SU-DHL-6 (cell line): ENCODE measurements around the gene CADPS.

ENCODE experiments used
- CTCF ChIP-seq: fragments of 200-600 bp; sonication (generic); IDR thresholded peaks from one replicate; pipeline ENCODE4 v1.5.1; 2017; ENCODE audit warnings: antibody characterized with exemption, mild to moderate bottlenecking, low read length, moderate library complexity; ENCODE audit not compliant: insufficient read depth, poor library complexity, severe bottlenecking
- EZH2phosphoT487 ChIP-seq: fragments of 200-600 bp; sonication (generic), shearing (Covaris generic); conservative IDR thresholded peaks from 2 replicates; pipeline ENCODE4 v1.6.1; 2018; ENCODE audit warnings: mild to moderate bottlenecking, antibody characterized with exemption, low read length, moderate library complexity, mixed read lengths

- TF ChIP-seq CTCF: no peak
- no peak for TF ChIP-seq EZH2phosphoT487
These were observed 16.8 kb upstream of the CADPS start for GRCh38 chr3:62892045-62892444.
